Neutrophil (primary cell): Measurements from ENCODE around the gene ROBO2.

Source experiments
- H3K27ac ChIP-seq: fragments of 200-600 bp; sonication (generic); 2 replicates; pipeline ENCODE4 v1.5.1; 2016; ENCODE audit warnings: mild to moderate bottlenecking, moderate library complexity
- H3K27me3 ChIP-seq: fragments of 200-600 bp; sonication (generic); 2 replicates; pipeline ENCODE4 v1.6.0; 2016; ENCODE audit warnings: mild to moderate bottlenecking
- H3K36me3 ChIP-seq: fragments of 200-600 bp; sonication (generic); 2 replicates; pipeline ENCODE4 v1.5.1; 2017
- H3K4me1 ChIP-seq, 2 experiments: fragments of 200-600 bp in 1 of 2; sonication (generic) in 1 of 2; 1 replicate in 1 of 2; 2 replicates in 1 of 2; pipeline versions ENCODE4 v1.5.1 to v1.6.1; 2013 to 2016; ENCODE audit warnings: low read depth in 1 of 2, low read length in 1 of 2, mild to moderate bottlenecking in 1 of 2, moderate library complexity in 1 of 2; ENCODE audit not compliant: control insufficient read depth in 1 of 2, insufficient read depth in 1 of 2
- H3K4me3 ChIP-seq, 2 experiments: fragments of 200-600 bp in 1 of 2; sonication (generic) in 1 of 2; 1 replicate in 1 of 2; 2 replicates in 1 of 2; pipeline ENCODE4 v1.5.1; 2013 to 2016; ENCODE audit warnings: low read depth in 1 of 2, low read length in 1 of 2, mild to moderate bottlenecking in 1 of 2, moderate library complexity in 1 of 2
- H3K9me3 ChIP-seq: fragments of 200-600 bp; sonication (generic); 2 replicates; pipeline ENCODE4 v1.5.1; 2016
- CTCF ChIP-seq: fragments of 200-600 bp; sonication (generic); IDR thresholded peaks from 2 replicates; pipeline ENCODE4 v1.5.1; 2016; ENCODE audit warnings: antibody characterized with exemption

The ROBO2 gene

GRCh38 chr3:77420336-77420735 is 380.4 kb downstream of the ROBO2 start:
- Histone ChIP-seq H3K36me3 (no peaks in the 10 kb centered on the region), H3K4me1 (no peaks in the 10 kb centered on the region), H3K27ac (no peak overlapping the region), H3K27me3 (no peaks in the 10 kb centered on the region), H3K9me3 (no peaks in the 10 kb centered on the region), H3K4me3 (no peak overlapping the region)
- TF ChIP-seq CTCF, result no peak

- Histone ChIP-seq H3K9me3 (no peaks in the 10 kb centered on the region), H3K27ac (no peak overlapping the region), H3K27me3 (no peaks in the 10 kb centered on the region), H3K4me3 (no peak overlapping the region), H3K4me1 (no peaks in the 10 kb centered on the region), H3K36me3 (no peaks in the 10 kb centered on the region)
- no peak for TF ChIP-seq CTCF
Measured at GRCh38 chr3:77421916-77422315, 382.0 kb downstream of the ROBO2 start.

GRCh38 chr3:77426531-77426930 is 386.6 kb downstream of the ROBO2 start:
- no peak overlapping the region for H3K4me3 ChIP-seq
- H3K27ac ChIP-seq, result no peak overlapping the region
- H3K9me3 ChIP-seq, result no peaks in the 10 kb centered on the region
- no peak for TF ChIP-seq CTCF
- no peaks in the 10 kb centered on the region for H3K36me3 ChIP-seq
- no peaks in the 10 kb centered on the region for H3K27me3 ChIP-seq
- no peaks in the 10 kb centered on the region for H3K4me1 ChIP-seq

GRCh38 chr3:77427528-77427927 is 387.6 kb downstream of the ROBO2 start:
- no peak overlapping the region for H3K4me3 ChIP-seq
- no peaks in the 10 kb centered on the region for H3K9me3 ChIP-seq
- H3K27me3 ChIP-seq, result no peaks in the 10 kb centered on the region
- no peaks in the 10 kb centered on the region for H3K4me1 ChIP-seq
- no peaks in the 10 kb centered on the region for H3K36me3 ChIP-seq
- TF ChIP-seq CTCF, result no peak
- H3K27ac ChIP-seq, result no peak overlapping the region

- Histone ChIP-seq H3K9me3 (no peaks in the 10 kb centered on the region), H3K27ac (no peak overlapping the region), H3K27me3 (no peaks in the 10 kb centered on the region), H3K4me1 (no peaks in the 10 kb centered on the region), H3K36me3 (no peaks in the 10 kb centered on the region), H3K4me3 (no peak overlapping the region)
- TF ChIP-seq CTCF, result no peak
Measured at GRCh38 chr3:77436908-77437307, 397.0 kb downstream of the ROBO2 start.

- no peak for TF ChIP-seq CTCF
Measured at GRCh38 chr3:77446084-77446483, 406.2 kb downstream of the ROBO2 start.

More at GRCh38 chr3:77446084-77446483, 406.2 kb downstream of the ROBO2 start:
- Histone ChIP-seq H3K36me3 (no peaks in the 10 kb centered on the region), H3K27me3 (no peaks in the 10 kb centered on the region), H3K4me3 (no peak overlapping the region), H3K27ac (no peak overlapping the region), H3K4me1 (no peaks in the 10 kb centered on the region), H3K9me3 (no peaks in the 10 kb centered on the region)
